GM12875 (cell line): Measurements from ENCODE around the gene SIPA1L3.
A peak's percentile ranks its signal among the peaks of the same experiment; 100 is the strongest.

Experiments
- H3K4me3 ChIP-seq: one replicate; pipeline ENCODE4 v1.5.1; 2011; ENCODE audit warnings: low read depth, low read length, control low read depth
- TF ChIP-seq, protein P1 (sequence below): IDR thresholded peaks from 2 replicates; pipeline ENCODE4 v1.5.1; 2011; ENCODE audit warnings: low read depth, mild to moderate bottlenecking, control low read depth, inconsistent platforms, low read length, moderate library complexity, borderline replicate concordance; ENCODE audit not compliant: insufficient read depth

SIPA1L3 gene

DNA sequence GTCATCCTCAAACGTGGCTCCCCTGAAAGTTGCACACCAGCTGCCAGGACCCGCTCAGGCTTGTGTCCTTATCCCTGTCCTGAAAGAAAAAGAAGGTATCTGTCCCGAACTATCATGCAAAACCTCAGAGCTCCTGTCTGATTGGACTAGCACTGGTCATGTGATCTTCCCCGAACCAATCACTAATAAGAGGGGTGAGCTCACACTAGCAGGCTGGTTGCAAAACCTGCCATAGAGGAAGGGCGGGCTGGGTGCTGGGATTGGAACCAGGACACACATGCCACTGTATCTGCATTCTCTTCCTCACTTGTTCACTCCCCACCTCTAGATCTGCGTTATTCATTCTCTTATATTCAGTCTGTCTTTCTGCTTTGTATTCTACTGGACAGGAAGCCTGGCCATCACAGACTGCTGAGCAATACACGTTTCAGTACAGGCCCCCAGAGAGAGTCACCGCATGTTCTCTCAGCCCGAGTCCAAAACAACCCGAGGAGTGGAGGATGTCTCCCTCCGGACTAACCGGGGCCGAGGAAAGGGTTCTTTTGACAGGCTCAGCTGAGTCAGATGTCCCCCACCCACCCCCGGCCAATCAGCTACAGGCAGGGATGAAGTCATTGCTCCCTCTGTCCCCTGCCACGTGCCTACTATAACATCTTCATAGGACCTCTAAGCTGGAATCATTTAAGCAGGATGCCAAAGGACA, 97.7 kb downstream of the SIPA1L3 start:
- TF ChIP-seq, protein P1, sequence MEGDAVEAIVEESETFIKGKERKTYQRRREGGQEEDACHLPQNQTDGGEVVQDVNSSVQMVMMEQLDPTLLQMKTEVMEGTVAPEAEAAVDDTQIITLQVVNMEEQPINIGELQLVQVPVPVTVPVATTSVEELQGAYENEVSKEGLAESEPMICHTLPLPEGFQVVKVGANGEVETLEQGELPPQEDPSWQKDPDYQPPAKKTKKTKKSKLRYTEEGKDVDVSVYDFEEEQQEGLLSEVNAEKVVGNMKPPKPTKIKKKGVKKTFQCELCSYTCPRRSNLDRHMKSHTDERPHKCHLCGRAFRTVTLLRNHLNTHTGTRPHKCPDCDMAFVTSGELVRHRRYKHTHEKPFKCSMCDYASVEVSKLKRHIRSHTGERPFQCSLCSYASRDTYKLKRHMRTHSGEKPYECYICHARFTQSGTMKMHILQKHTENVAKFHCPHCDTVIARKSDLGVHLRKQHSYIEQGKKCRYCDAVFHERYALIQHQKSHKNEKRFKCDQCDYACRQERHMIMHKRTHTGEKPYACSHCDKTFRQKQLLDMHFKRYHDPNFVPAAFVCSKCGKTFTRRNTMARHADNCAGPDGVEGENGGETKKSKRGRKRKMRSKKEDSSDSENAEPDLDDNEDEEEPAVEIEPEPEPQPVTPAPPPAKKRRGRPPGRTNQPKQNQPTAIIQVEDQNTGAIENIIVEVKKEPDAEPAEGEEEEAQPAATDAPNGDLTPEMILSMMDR, result no peak
- peak overlapping the region; percentile 48 for H3K4me3 ChIP-seq

DNA sequence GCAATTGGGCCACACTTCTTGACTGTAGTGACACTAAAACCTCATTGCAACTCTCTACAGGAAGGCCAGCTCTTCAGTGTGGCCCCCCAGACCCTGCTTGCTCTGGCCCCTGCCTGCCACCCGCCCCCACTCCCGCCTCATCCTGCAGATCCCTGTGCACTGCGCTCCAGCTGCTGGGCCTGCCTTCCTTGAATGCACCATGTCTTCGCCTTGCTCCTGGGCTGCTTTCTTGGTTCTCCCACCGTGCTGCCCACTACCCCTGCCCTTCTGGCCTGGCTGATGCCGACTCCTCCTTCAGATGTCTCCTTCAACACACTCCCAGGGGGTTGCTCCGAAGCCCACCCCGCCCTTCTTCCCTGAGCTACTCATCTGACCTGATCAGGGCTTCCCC, 98.2 kb downstream of the SIPA1L3 start:
- H3K4me3 ChIP-seq, result no peak overlapping the region
- TF ChIP-seq, protein P1, result no peak

DNA sequence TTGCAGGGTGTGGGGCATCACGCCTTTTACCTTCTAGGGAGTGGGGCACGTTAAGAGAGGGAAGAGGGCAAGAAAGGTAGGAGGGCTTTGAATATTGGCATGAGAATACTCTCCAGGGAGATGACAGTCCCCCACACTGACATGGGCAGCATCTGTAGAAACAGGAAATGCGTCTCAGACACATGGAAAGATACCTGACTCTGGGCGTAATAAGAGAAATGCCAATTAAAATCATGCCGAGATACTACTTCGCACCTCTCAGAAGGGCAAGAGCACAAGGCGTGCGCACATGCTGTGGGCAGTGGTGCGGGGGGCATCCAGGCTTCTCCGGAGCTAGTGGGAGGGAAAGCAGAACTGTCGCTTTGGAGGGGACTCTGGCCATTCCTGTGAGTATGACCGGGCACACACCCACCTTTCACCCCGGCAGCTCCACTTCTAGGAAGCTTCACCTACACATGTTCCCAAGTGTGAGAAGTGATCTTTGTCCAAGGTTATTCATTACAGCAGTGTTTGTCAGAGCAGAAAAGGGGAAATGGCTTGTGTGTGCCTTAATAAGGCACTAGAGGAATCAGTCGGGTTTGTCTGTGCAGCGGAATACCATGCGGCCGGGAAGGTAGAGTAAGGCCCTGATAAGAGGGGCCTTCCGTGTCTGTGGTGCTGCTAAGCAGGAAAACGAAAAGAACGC, 99.5 kb downstream of the SIPA1L3 start:
- H3K4me3 ChIP-seq, result no peak overlapping the region
- TF ChIP-seq, protein P1, result no peak

DNA sequence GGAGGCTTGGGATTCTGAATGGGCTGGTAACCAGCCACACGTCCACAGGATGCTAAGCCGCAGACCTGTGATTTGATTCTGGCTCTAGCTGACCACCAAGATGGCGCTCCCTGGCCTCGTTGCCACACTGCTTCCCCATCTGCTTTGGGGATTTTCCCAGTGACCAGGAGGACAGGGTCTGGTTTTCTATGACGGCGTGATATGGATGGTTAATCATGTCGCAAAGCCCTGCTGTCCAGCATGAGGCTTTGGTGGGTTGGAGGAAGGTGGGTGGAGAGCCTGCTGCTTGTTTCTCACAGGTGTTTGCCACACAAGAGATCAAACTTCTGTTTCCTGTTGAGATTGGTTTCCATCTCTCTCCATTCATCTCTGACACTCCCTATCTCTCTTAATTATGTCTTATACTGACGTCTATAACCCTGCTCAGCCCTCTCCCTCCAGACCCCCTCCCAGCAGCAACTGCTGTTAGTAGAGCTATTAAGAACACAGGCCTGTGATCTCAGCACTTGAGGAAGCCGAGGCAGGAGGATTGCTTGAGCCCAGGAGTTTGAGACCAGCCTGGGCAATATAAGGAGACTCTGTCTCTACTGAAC, 102.7 kb downstream of the SIPA1L3 start:
- H3K4me3 ChIP-seq, result no peak overlapping the region
- TF ChIP-seq, protein P1, result no peak

DNA sequence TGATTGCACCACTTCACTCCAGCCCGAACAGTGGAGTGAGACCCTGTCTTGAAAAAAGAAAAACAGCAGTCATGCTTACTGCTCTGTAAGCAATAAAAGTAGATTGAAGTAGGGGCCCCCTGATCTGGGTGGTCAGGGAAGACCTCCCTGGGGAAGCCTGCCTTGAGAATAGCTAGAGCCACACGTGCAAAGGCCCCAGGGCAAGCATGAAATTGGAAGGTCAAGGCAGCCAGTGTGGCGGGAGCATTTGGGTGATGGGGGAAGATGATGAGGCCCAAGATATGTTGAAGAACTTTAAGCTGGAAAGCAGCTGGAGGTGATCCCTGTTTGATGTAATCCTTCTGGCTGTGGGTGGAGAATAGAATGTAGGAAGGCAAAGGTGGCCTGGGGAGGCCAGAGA, 104.4 kb downstream of the SIPA1L3 start:
- no peak overlapping the region for H3K4me3 ChIP-seq
- TF ChIP-seq, protein P1, result no peak

DNA sequence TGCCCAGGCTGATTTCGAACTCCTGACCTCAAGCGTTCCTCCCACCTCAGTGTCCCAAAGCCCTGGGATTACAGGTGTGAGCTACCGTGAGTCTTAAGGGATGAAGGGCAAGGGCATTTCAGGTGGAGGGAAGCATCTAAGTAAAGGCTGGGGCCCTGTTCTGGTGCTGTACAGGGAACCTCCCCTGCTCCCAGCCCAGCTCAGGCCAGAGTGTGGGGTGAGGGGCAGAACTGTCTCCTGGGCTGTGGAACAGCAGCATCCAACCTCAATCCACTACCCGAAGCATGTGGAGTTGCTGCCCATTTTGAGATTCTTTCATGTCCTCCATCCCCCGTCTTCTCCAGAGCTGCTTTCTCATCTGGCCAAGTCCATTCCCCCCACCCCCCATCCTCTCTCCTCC, 105.3 kb downstream of the SIPA1L3 start:
- TF ChIP-seq, protein P1, result no peak

More for the DNA sequence above, 105.3 kb downstream of the SIPA1L3 start:
- H3K4me3 ChIP-seq, result no peak overlapping the region
